ENCODE results near the gene CPZ.

The CPZ gene

GRCh38 chr4:8552581-8553205, 39.9 kb upstream of the CPZ start:
- Histone ChIP-seq H3K36me3 (ENCODE audit: control insufficient read depth in 2 of 2, insufficient read depth in 1 of 2, low read length in 2 of 2) (no peaks in the 10 kb centered on the region), H3K4me1 (ENCODE audit: control insufficient read depth, insufficient read depth, low read length) (no peaks in the 10 kb centered on the region), H3K9me3 (ENCODE audit: control insufficient read depth, insufficient read depth, low read depth, low read length) (no peaks in the 10 kb centered on the region), H3K4me3 (ENCODE audit: low read depth, low read length) (no peak overlapping the region), H3K27ac (ENCODE audit: extremely low read depth, low read depth, low read length) (no peak overlapping the region)
- CTCF ChIA-PET, result no interaction called here
- POLR2A ChIA-PET, result no interaction called here
- TF ChIP-seq YY1 (tag by site-specific recombination; IDR thresholded peaks at IDR 0.05) (no peak), ZEB2 (tag by site-specific recombination; IDR thresholded peaks at IDR 0.05) (no peak), ZNF146 (tag by site-specific recombination; IDR thresholded peaks at IDR 0.05) (no peak), ZNF645 (tag by site-specific recombination; IDR thresholded peaks at IDR 0.05) (no peak), ZIC2 (tag by site-specific recombination; IDR thresholded peaks at IDR 0.05) (no peak), ZNF214 (tag by site-specific recombination; IDR thresholded peaks at IDR 0.05; ENCODE audit: borderline replicate concordance) (no peak), MEIS1 (CRISPR knock-in tag; IDR thresholded peaks at IDR 0.05; ENCODE audit: borderline replicate concordance) (no peak), ZBTB20 (tag by site-specific recombination; IDR thresholded peaks at IDR 0.05) (no peak), ZBTB49 (tag by site-specific recombination; IDR thresholded peaks at IDR 0.05; ENCODE audit: low read depth) (no peak), ZNF404 (tag by site-specific recombination; IDR thresholded peaks at IDR 0.05) (no peak), ZNF280C (tag by site-specific recombination; IDR thresholded peaks at IDR 0.05) (no peak), PATZ1 (tag by site-specific recombination; IDR thresholded peaks at IDR 0.05) (no peak), SCRT1 (tag by site-specific recombination; IDR thresholded peaks at IDR 0.05; ENCODE audit: borderline replicate concordance) (no peak), ZNF221 (tag by site-specific recombination; IDR thresholded peaks at IDR 0.05; ENCODE audit: borderline replicate concordance) (no peak), ZNF580 (tag by site-specific recombination; IDR thresholded peaks at IDR 0.05) (no peak), ZNF426 (tag by site-specific recombination; IDR thresholded peaks at IDR 0.05) (no peak), INSM2 (tag by site-specific recombination; IDR thresholded peaks at IDR 0.05) (no peak), ZXDB (tag by site-specific recombination; IDR thresholded peaks at IDR 0.05) (no peak), GFI1B (tag by site-specific recombination; IDR thresholded peaks at IDR 0.05) (no peak), ZNF624 (tag by site-specific recombination; IDR thresholded peaks at IDR 0.05) (no peak)

Data from HEK293 (cell line).